ENCODE results near the gene ZEB2. TPM values are rescaled to one million over a fixed set of nuclear protein-coding genes. Genes with fewer than 3 reads are reported as not detected.
A peak's percentile ranks its signal among the peaks of the same experiment; 100 is the strongest.

The ZEB2 gene
- total and polyA plus RNA-seq, 2 donors, result 15.3 to 16.1 TPM

DNA sequence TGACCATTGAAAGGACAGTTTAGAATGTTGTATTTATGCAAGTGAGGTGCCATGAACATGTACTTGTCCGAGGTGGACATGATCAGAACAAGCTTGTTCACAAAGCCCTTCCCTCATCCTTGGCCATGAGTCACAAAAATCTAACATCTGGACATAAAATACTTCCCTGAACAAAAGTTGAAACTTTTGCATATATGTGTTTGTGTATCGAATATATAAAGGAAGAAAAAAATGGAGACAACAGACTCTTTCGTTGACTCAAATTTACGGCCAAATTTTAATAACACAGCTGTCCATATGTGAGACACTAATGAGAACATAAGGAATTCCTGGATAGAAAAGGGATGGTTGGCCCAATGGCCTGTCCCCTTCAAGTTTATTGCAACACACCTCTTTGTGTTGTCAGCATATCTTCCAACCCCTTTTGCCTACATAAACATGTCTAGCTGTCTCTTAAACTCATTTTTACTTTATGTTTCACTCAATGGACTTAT, 19.4 kb upstream of the ZEB2 start:
- Histone ChIP-seq H3K4me1 (ENCODE audit: control insufficient read depth in 2 of 2, insufficient read depth in 2 of 2, low read length in 2 of 2) (no peaks in the 10 kb centered on the region), H3K9me3 (ENCODE audit: control insufficient read depth in 2 of 2, insufficient read depth in 1 of 2, low read length in 1 of 2) (no peaks in the 10 kb centered on the region), H3K27me3 (ENCODE audit: control insufficient read depth in 2 of 2, insufficient read depth in 1 of 2, low read length in 1 of 2) (no peaks in the 10 kb centered on the region), H3K4me3 (ENCODE audit: low read length in 2 of 2) (no peak overlapping the region), H3K27ac (ENCODE audit: low read depth in 1 of 2, low read length in 1 of 2) (no peak overlapping the region), H3K36me3 (ENCODE audit: control insufficient read depth in 2 of 2, insufficient read depth in 2 of 2, low read length in 1 of 2) (no peaks in the 10 kb centered on the region)
- DNase-seq (ENCODE audit: low read depth in 6 of 9, low spot score in 9 of 9), result no peak
- 96% methylated on average over 4 of the region's 4 CpGs for WGBS

DNA sequence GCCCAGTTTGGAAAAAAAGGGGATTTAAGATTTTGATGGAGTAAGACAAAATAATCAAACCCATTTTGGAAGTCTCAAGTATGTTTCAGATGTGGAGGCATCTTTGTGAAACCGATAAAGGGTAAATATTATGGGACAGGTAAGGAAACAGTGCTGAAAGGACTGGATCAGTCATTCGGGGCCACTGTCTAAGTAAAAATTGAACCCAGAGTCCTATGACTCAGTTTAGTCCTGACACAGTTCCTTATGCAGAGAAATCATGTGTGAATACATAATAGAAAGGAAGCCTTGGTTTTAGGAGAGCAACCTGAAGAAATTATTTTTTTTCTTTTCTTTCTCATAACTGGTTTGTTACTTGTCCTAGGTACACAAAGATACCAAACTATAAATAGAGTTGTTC, 15.4 kb upstream of the ZEB2 start:
- H3K4me1 ChIP-seq (ENCODE audit: control insufficient read depth in 2 of 2, insufficient read depth in 2 of 2, low read length in 2 of 2), result no peaks in the 10 kb centered on the region
- H3K36me3 ChIP-seq (ENCODE audit: control insufficient read depth in 2 of 2, insufficient read depth in 2 of 2, low read length in 1 of 2), result no peaks in the 10 kb centered on the region
- no peaks in the 10 kb centered on the region for H3K27me3 ChIP-seq (ENCODE audit: control insufficient read depth in 2 of 2, insufficient read depth in 1 of 2, low read length in 1 of 2)
- DNase-seq (ENCODE audit: low read depth in 6 of 9, low spot score in 9 of 9), result no peak
- H3K27ac ChIP-seq (ENCODE audit: low read depth in 1 of 2, low read length in 1 of 2), result no peak overlapping the region
- H3K9me3 ChIP-seq (ENCODE audit: control insufficient read depth in 2 of 2, insufficient read depth in 1 of 2, low read length in 1 of 2), result peaks cover 0 to 3% of the 10 kb centered on the region in 2 donors
- 97% methylated on average over 2 of the region's 2 CpGs for WGBS
- no peak overlapping the region for H3K4me3 ChIP-seq (ENCODE audit: low read length in 2 of 2)

DNA sequence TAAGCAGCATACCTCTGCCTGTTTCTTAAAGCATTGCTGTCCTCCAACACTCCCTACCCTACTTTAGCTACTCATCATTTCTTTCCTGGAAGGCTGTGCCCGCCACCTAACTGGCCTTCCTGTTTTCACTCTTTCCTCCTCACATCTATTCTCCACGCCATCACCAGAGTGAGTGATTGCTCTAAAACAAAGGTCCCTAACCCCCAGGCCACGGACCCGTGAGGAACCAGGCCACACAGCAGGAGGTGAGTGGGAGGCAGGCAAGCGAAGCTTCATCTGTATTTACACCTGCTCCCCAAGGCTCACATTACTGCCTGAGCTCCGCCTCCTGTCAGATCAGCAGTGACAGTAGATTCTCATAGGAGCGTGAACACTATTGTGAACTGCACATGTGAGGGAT, 13.3 kb upstream of the ZEB2 start:
- Histone ChIP-seq H3K36me3 (ENCODE audit: control insufficient read depth in 2 of 2, insufficient read depth in 2 of 2, low read length in 1 of 2) (no peaks in the 10 kb centered on the region), H3K27ac (ENCODE audit: low read depth in 1 of 2, low read length in 1 of 2) (no peak overlapping the region), H3K9me3 (ENCODE audit: control insufficient read depth in 2 of 2, insufficient read depth in 1 of 2, low read length in 1 of 2) (peaks cover 0 to 3% of the 10 kb centered on the region in 2 donors), H3K4me3 (ENCODE audit: low read length in 2 of 2) (no peak overlapping the region), H3K4me1 (ENCODE audit: control insufficient read depth in 2 of 2, insufficient read depth in 2 of 2, low read length in 2 of 2) (peaks cover 0 to 5% of the 10 kb centered on the region in 2 donors), H3K27me3 (ENCODE audit: control insufficient read depth in 2 of 2, insufficient read depth in 1 of 2, low read length in 1 of 2) (no peaks in the 10 kb centered on the region)
- WGBS, result 87% methylated on average over 7 of the region's 7 CpGs
- no peak for DNase-seq (ENCODE audit: low read depth in 6 of 9, low spot score in 9 of 9)

GRCh38 chr2:144530596-144530995, 10.7 kb upstream of the ZEB2 start:
- 96% methylated on average over 5 of the region's 5 CpGs for WGBS
- Histone ChIP-seq H3K27me3 (ENCODE audit: control insufficient read depth in 2 of 2, insufficient read depth in 1 of 2, low read length in 1 of 2) (no peaks in the 10 kb centered on the region), H3K27ac (ENCODE audit: low read depth in 1 of 2, low read length in 1 of 2) (no peak overlapping the region), H3K4me1 (ENCODE audit: control insufficient read depth in 2 of 2, insufficient read depth in 2 of 2, low read length in 2 of 2) (peaks cover 0 to 5% of the 10 kb centered on the region in 2 donors), H3K36me3 (ENCODE audit: control insufficient read depth in 2 of 2, insufficient read depth in 2 of 2, low read length in 1 of 2) (no peaks in the 10 kb centered on the region), H3K4me3 (ENCODE audit: low read length in 2 of 2) (no peak overlapping the region), H3K9me3 (ENCODE audit: control insufficient read depth in 2 of 2, insufficient read depth in 1 of 2, low read length in 1 of 2) (peaks cover 0 to 3% of the 10 kb centered on the region in 2 donors)
- DNase-seq (ENCODE audit: low read depth in 6 of 9, low spot score in 9 of 9), result no peak

DNA sequence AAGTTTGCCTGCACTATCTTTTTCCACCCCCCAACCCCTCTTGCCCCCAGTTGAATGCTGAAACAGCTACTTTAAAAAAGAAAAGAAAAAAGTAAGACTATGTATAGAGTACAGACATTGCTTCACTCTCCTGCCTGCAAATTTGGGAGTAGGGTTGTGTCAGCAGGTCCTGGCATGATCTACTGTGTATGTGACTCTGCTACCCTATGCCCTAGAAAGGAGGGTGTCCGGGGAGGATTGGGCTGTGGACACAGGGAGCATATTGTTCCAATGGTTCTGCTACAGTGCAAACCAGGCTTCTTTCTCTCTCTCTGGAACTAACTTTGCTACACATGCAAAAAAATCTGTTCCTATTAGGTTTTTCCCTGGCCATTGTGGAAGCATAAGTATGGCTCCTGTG, 9.9 kb upstream of the ZEB2 start:
- 92% methylated on average over 1 of the region's 1 CpG for WGBS
- no peak for DNase-seq (ENCODE audit: low read depth in 6 of 9, low spot score in 9 of 9)
- no peaks in the 10 kb centered on the region for H3K36me3 ChIP-seq (ENCODE audit: control insufficient read depth in 2 of 2, insufficient read depth in 2 of 2, low read length in 1 of 2)

DNA sequence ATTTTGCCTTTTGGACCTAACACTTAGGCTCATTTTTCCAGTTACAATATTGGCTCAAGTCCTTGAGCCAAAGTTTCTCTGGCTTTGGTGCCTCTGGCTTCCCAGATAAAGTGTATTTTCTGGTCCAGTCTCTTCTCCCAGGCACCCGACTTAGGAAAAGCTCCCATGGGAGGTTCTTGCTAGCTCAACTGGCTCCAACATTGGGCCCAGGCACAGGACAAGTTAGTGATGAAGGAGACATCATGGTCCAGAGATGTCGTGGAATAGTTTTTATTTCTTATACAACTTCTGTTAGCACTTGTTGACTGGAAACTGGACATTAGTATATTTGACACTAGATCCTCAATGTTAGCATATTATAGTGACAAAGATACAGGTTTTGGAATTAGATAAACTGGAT, 8.2 kb upstream of the ZEB2 start:
- WGBS, result 97% methylated on average over 2 of the region's 2 CpGs
- H3K27ac ChIP-seq (ENCODE audit: low read depth in 1 of 2, low read length in 1 of 2), result no peak overlapping the region
- peaks cover 0 to under 1% of the 10 kb centered on the region in 2 donors for H3K9me3 ChIP-seq (ENCODE audit: control insufficient read depth in 2 of 2, insufficient read depth in 1 of 2, low read length in 1 of 2)
- peaks cover 4 to 13% of the 10 kb centered on the region in 2 donors for H3K4me1 ChIP-seq (ENCODE audit: control insufficient read depth in 2 of 2, insufficient read depth in 2 of 2, low read length in 2 of 2)
- H3K36me3 ChIP-seq (ENCODE audit: control insufficient read depth in 2 of 2, insufficient read depth in 2 of 2, low read length in 1 of 2), result no peaks in the 10 kb centered on the region
- H3K4me3 ChIP-seq (ENCODE audit: low read length in 2 of 2), result no peak overlapping the region
- no peak for DNase-seq (ENCODE audit: low read depth in 6 of 9, low spot score in 9 of 9)
- peaks cover 5 to 17% of the 10 kb centered on the region in 2 donors for H3K27me3 ChIP-seq (ENCODE audit: control insufficient read depth in 2 of 2, insufficient read depth in 1 of 2, low read length in 1 of 2)

More for the DNA sequence above, 9.9 kb upstream of the ZEB2 start:
- H3K9me3 ChIP-seq (ENCODE audit: control insufficient read depth in 2 of 2, insufficient read depth in 1 of 2, low read length in 1 of 2), result peaks cover 0 to 3% of the 10 kb centered on the region in 2 donors
- H3K27ac ChIP-seq (ENCODE audit: low read depth in 1 of 2, low read length in 1 of 2), result no peak overlapping the region
- no peaks in the 10 kb centered on the region for H3K27me3 ChIP-seq (ENCODE audit: control insufficient read depth in 2 of 2, insufficient read depth in 1 of 2, low read length in 1 of 2)
- H3K4me3 ChIP-seq (ENCODE audit: low read length in 2 of 2), result no peak overlapping the region
- peaks cover 0 to 5% of the 10 kb centered on the region in 2 donors for H3K4me1 ChIP-seq (ENCODE audit: control insufficient read depth in 2 of 2, insufficient read depth in 2 of 2, low read length in 2 of 2)

GRCh38 chr2:144526831-144527230, 6.9 kb upstream of the ZEB2 start:
- Histone ChIP-seq H3K36me3 (ENCODE audit: control insufficient read depth in 2 of 2, insufficient read depth in 2 of 2, low read length in 1 of 2) (no peaks in the 10 kb centered on the region), H3K4me1 (ENCODE audit: control insufficient read depth in 2 of 2, insufficient read depth in 2 of 2, low read length in 2 of 2) (peaks cover 4 to 19% of the 10 kb centered on the region in 2 donors), H3K9me3 (ENCODE audit: control insufficient read depth in 2 of 2, insufficient read depth in 1 of 2, low read length in 1 of 2) (peaks cover 0 to 3% of the 10 kb centered on the region in 2 donors), H3K27ac (ENCODE audit: low read depth in 1 of 2, low read length in 1 of 2) (no peak overlapping the region), H3K4me3 (ENCODE audit: low read length in 2 of 2) (no peak overlapping the region), H3K27me3 (ENCODE audit: control insufficient read depth in 2 of 2, insufficient read depth in 1 of 2, low read length in 1 of 2) (peaks cover 11 to 30% of the 10 kb centered on the region in 2 donors)
- whole genome bisulfite sequencing, result 96% methylated on average over 2 of the region's 2 CpGs
- no peak for DNase-seq (ENCODE audit: low read depth in 6 of 9, low spot score in 9 of 9)

DNA sequence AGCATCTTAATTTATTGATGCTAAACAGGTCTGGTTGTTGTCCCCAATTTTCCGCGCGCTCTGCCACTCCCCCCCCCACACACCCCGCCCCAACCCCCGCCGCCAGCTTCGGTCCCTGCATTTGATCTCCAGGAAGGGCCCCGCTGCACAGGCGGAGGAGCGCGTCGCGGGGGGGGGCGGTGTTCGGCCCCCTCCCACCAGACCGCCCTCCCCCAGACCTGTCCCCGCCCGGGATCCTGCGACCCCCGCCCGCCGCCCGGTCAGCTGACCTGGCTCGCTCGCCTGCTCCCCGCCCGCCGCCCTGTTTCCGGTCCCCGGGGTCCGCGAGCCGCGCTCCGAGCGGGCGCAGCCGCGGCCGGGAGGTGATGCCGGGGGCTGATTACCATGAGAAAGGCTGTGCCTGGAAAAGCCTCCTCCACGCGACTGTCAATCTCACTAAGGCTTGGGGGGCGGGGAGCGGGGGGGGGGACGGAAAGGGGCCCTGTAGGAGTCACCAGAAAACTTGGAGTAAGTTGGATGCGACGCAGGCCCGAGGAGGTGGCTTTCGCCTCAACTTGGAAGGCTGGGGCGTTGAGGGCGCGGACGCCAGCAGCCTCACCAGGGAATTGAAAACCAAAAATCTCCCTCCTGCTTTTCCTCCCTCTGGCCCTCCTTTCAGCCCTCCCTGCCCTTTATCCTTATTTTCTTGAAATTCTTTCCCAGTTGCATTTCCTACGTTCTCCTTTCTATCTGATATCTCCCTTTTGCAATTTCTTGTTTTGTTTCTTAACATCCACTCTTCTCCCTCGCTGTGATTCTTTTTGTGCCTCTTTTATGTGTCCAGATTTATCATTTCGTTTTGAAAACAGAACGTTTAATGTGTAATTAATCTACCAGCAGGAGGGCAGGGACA, 4.4 kb upstream of the ZEB2 start:
- DNase-seq (ENCODE audit: low read depth in 6 of 9, low spot score in 9 of 9), result no peak
- Histone ChIP-seq H3K4me3 (ENCODE audit: low read length in 2 of 2) (peak overlapping the region; percentile 29 to 56), H3K36me3 (ENCODE audit: control insufficient read depth in 2 of 2, insufficient read depth in 2 of 2, low read length in 1 of 2) (no peaks in the 10 kb centered on the region), H3K9me3 (ENCODE audit: control insufficient read depth in 2 of 2, insufficient read depth in 1 of 2, low read length in 1 of 2) (peaks cover 0 to 3% of the 10 kb centered on the region in 2 donors), H3K27me3 (ENCODE audit: control insufficient read depth in 2 of 2, insufficient read depth in 1 of 2, low read length in 1 of 2) (peaks cover 16 to 53% of the 10 kb centered on the region in 2 donors), H3K27ac (ENCODE audit: low read depth in 1 of 2, low read length in 1 of 2) (peak overlapping the region; percentile 37 to 41), H3K4me1 (ENCODE audit: control insufficient read depth in 2 of 2, insufficient read depth in 2 of 2, low read length in 2 of 2) (peaks cover 4 to 23% of the 10 kb centered on the region in 2 donors)
- 6% methylated on average over 58 of the region's 58 CpGs for WGBS

DNA sequence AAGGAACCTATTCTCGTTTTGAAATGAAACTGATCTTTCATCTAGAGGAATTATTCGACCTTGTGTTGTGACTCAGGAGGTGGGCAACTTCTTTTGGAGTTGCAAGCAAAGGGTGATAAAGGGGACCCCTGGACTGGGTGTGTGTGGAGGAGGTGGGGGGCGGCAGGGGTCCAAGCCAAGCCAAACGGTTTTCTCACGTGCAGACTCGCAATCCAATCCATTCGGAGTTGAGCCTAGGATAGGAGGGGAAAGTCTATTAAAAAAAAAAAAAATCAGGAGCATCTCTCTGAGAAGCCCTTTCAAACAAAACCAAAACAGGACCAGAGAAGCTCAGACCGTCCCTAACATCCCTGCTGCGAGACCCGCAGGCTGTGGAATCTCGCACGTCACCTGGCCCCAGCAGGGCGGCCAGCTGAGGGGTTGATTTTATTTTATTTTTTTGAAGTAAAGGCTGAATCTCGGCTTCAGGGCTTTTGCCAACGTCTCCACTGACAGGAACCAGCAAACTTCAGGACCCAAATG, 3.7 kb upstream of the ZEB2 start:
- Histone ChIP-seq H3K9me3 (ENCODE audit: control insufficient read depth in 2 of 2, insufficient read depth in 1 of 2, low read length in 1 of 2) (peaks cover 0 to 3% of the 10 kb centered on the region in 2 donors), H3K27me3 (ENCODE audit: control insufficient read depth in 2 of 2, insufficient read depth in 1 of 2, low read length in 1 of 2) (peaks cover 17 to 60% of the 10 kb centered on the region in 2 donors), H3K4me1 (ENCODE audit: control insufficient read depth in 2 of 2, insufficient read depth in 2 of 2, low read length in 2 of 2) (peaks cover 4 to 23% of the 10 kb centered on the region in 2 donors), H3K27ac (ENCODE audit: low read depth in 1 of 2, low read length in 1 of 2) (no peak overlapping the region), H3K36me3 (ENCODE audit: control insufficient read depth in 2 of 2, insufficient read depth in 2 of 2, low read length in 1 of 2) (no peaks in the 10 kb centered on the region), H3K4me3 (ENCODE audit: low read length in 2 of 2) (peak overlapping the region; percentile 29 to 56)
- WGBS, result 1% methylated on average over 15 of the region's 15 CpGs
- DNase-seq (ENCODE audit: low read depth in 6 of 9, low spot score in 9 of 9), result no peak
